Naive thymus-derived CD4-positive, alpha-beta T cell (primary cell): ENCODE data around the gene POLR2J2. TPM values are rescaled to one million over a fixed set of nuclear protein-coding genes. Genes with fewer than 3 reads are reported as not detected.
"Not testable (repeated sequence)": the region's sequence is repeated elsewhere in the genome, so short reads cannot be mapped to it uniquely, and the experiment has no call there.

Experiments used
- ATAC-seq: fragments of 150-1000 bp; cut with Tn5 transposase; 2 replicates; pipeline ENCODE4 v1.10.0; 2021; ENCODE audit warnings: mild to moderate bottlenecking, moderate library complexity
- CTCF ChIA-PET: fragments of 350-600 bp; sonication (Branson Sonifier 250); formaldehyde crosslinking; loops from one replicate; lab custom pipeline; 2021; ENCODE audit warnings: antibody characterized with exemption; lab: Charles Lee
- POLR2A ChIA-PET: fragments of 350-600 bp; sonication (Branson Sonifier 250); formaldehyde crosslinking; loops from one replicate; lab custom pipeline; 2021; ENCODE audit warnings: antibody characterized with exemption, inconsistent platforms; lab: Charles Lee
- DNase-seq, 9 donors: peaks; one replicate each; pipeline versions ENCODE4 v3.0.0 to v3.0.0-alpha.2; 2020 to 2022; ENCODE audit warnings: mixed read lengths in 1 of 9
- H3K27ac ChIP-seq: one replicate; pipeline ENCODE4 v1.7.0; 2013; ENCODE audit warnings: mild to moderate bottlenecking, low read depth, low read length, moderate library complexity
- H3K27me3 ChIP-seq, 2 donors: one replicate each; pipeline ENCODE4 v1.7.0; 2013; ENCODE audit warnings: low read length in 2 of 2, mild to moderate bottlenecking in 2 of 2, moderate library complexity in 2 of 2; ENCODE audit not compliant: control insufficient read depth in 2 of 2, insufficient read depth in 2 of 2
- H3K36me3 ChIP-seq, 3 experiments: 1 replicate in 2 of 3; 2 replicates in 1 of 3; pipeline ENCODE4 v1.7.0; 2013; ENCODE audit warnings: low read length in 3 of 3, mild to moderate bottlenecking in 3 of 3, moderate library complexity in 1 of 3; ENCODE audit not compliant: insufficient read depth in 3 of 3, control insufficient read depth in 2 of 3
- H3K4me1 ChIP-seq, 2 donors: one replicate each; pipeline ENCODE4 v1.7.0; 2013; ENCODE audit warnings: low read length in 2 of 2, mild to moderate bottlenecking in 2 of 2, moderate library complexity in 1 of 2; ENCODE audit not compliant: control insufficient read depth in 2 of 2, insufficient read depth in 2 of 2
- H3K4me3 ChIP-seq: 2 replicates; pipeline ENCODE4 v1.7.0; 2013; ENCODE audit warnings: mild to moderate bottlenecking, low read length
- H3K9me3 ChIP-seq, 3 experiments: 1 replicate in 2 of 3; 2 replicates in 1 of 3; pipeline ENCODE4 v1.7.0; 2013; ENCODE audit warnings: low read length in 3 of 3; ENCODE audit not compliant: control insufficient read depth in 2 of 3
- H3K27ac Mint-ChIP-seq, 9 donors: one replicate each; pipeline ENCODE4 v1.8.0; 2020 to 2022; ENCODE audit warnings: mixed read lengths in 9 of 9, mild to moderate bottlenecking in 8 of 9, moderate library complexity in 5 of 9, inconsistent platforms in 2 of 9
- H3K27me3 Mint-ChIP-seq, 5 donors: one replicate each; pipeline ENCODE4 v1.8.0; 2021 to 2022; ENCODE audit warnings: mixed read lengths in 5 of 5, mild to moderate bottlenecking in 1 of 5
- H3K36me3 Mint-ChIP-seq, 5 donors: one replicate each; pipeline ENCODE4 v1.8.0; 2020 to 2022; ENCODE audit warnings: mixed read lengths in 5 of 5, mild to moderate bottlenecking in 3 of 5, inconsistent platforms in 1 of 5
- H3K4me1 Mint-ChIP-seq, 7 donors: one replicate each; pipeline ENCODE4 v1.8.0; 2020 to 2022; ENCODE audit warnings: mixed read lengths in 7 of 7, mild to moderate bottlenecking in 3 of 7, inconsistent platforms in 1 of 7
- H3K4me3 Mint-ChIP-seq, 10 donors: one replicate each; pipeline ENCODE4 v1.8.0; 2020 to 2022; ENCODE audit warnings: mild to moderate bottlenecking in 10 of 10, mixed read lengths in 10 of 10, moderate library complexity in 6 of 10, inconsistent platforms in 2 of 10
- H3K9me3 Mint-ChIP-seq, 11 donors: one replicate each; pipeline ENCODE4 v1.8.0; 2020 to 2022; ENCODE audit warnings: mixed read lengths in 11 of 11, mild to moderate bottlenecking in 4 of 11, inconsistent platforms in 1 of 11, moderate library complexity in 1 of 11
- intact Hi-C, 2 donors: fragments of 100-400 bp; cut with micrococcal nuclease; formaldehyde crosslinking; loops; one replicate each; pipeline ENCODE4 v1.15.1; 2023
- polyA plus RNA-seq, 2 donors: library from polyadenylated mRNA; unstranded; fragments of 300-500 nt; fragmentation: Illumina TruSeq; gene quantifications; one replicate each; pipeline ENCODE4 v1.2.3, GENCODE V29; 2021
- total RNA-seq, 6 experiments: library from RNA in 5 of 6; stranded (reverse) in 5 of 6; gene quantifications; 1 replicate in 5 of 6; 2 replicates in 1 of 6; pipeline ENCODE4 v1.2.3 and lab custom pipeline; 2021 to 2026

The POLR2J2 gene
- total and polyA plus RNA-seq, 7 experiments from 2014 or later: 3.9 to 48.2 (median 29.8) TPM

- DNase-seq, H3K36me3 ChIP-seq, H3K27me3 Mint-ChIP-seq, ATAC-seq, H3K9me3 Mint-ChIP-seq, H3K27ac ChIP-seq, H3K27me3 ChIP-seq, H3K9me3 ChIP-seq, intact Hi-C loops, H3K36me3 Mint-ChIP-seq, H3K27ac Mint-ChIP-seq, H3K4me1 ChIP-seq, H3K4me3 ChIP-seq, POLR2A ChIA-PET, H3K4me3 Mint-ChIP-seq, H3K4me1 Mint-ChIP-seq, CTCF ChIA-PET: not testable (repeated sequence)
Observed at GRCh38 chr7:102642691-102643090, 28.8 kb downstream of the POLR2J2 start, which contains the start of gene UPK3BL1. Gene UPK3BL1, minus strand, starts transcription at chr7:102642791. Its CDS starts 50 bp downstream, at chr7:102642741.

GRCh38 chr7:102638848-102639247 is 32.6 kb downstream of the POLR2J2 start:
- not testable (repeated sequence) for H3K4me3 ChIP-seq, DNase-seq

GRCh38 chr7:102636956-102637355 is 34.5 kb downstream of the POLR2J2 start:
- H3K27ac ChIP-seq, ATAC-seq, H3K4me3 Mint-ChIP-seq, DNase-seq, intact Hi-C loops, H3K27ac Mint-ChIP-seq, H3K27me3 ChIP-seq, H3K27me3 Mint-ChIP-seq, CTCF ChIA-PET, H3K4me1 ChIP-seq, H3K36me3 ChIP-seq, POLR2A ChIA-PET, H3K4me1 Mint-ChIP-seq, H3K9me3 Mint-ChIP-seq, H3K9me3 ChIP-seq, H3K36me3 Mint-ChIP-seq, H3K4me3 ChIP-seq: not testable (repeated sequence)

More at GRCh38 chr7:102638848-102639247, 32.6 kb downstream of the POLR2J2 start:
- H3K4me1 ChIP-seq, H3K4me3 Mint-ChIP-seq, POLR2A ChIA-PET, H3K27ac Mint-ChIP-seq, H3K27ac ChIP-seq, ATAC-seq, H3K9me3 ChIP-seq, H3K36me3 Mint-ChIP-seq, intact Hi-C loops, H3K27me3 Mint-ChIP-seq, CTCF ChIA-PET, H3K36me3 ChIP-seq, H3K4me1 Mint-ChIP-seq, H3K27me3 ChIP-seq, H3K9me3 Mint-ChIP-seq: not testable (repeated sequence)

- CTCF ChIA-PET, ATAC-seq, DNase-seq, H3K27me3 Mint-ChIP-seq, H3K9me3 ChIP-seq, H3K9me3 Mint-ChIP-seq, H3K27me3 ChIP-seq, H3K27ac ChIP-seq, H3K36me3 ChIP-seq, H3K4me3 Mint-ChIP-seq, intact Hi-C loops, POLR2A ChIA-PET, H3K36me3 Mint-ChIP-seq, H3K4me1 Mint-ChIP-seq, H3K27ac Mint-ChIP-seq, H3K4me1 ChIP-seq, H3K4me3 ChIP-seq: not testable (repeated sequence)
Observed at GRCh38 chr7:102635354-102635753, 36.1 kb downstream of the POLR2J2 start.

- intact Hi-C loops, H3K9me3 ChIP-seq, H3K27ac ChIP-seq, H3K4me3 Mint-ChIP-seq, H3K4me1 ChIP-seq, H3K27me3 Mint-ChIP-seq, H3K27me3 ChIP-seq, H3K9me3 Mint-ChIP-seq, POLR2A ChIA-PET, H3K4me1 Mint-ChIP-seq, H3K4me3 ChIP-seq, H3K27ac Mint-ChIP-seq, DNase-seq, H3K36me3 ChIP-seq, H3K36me3 Mint-ChIP-seq, CTCF ChIA-PET: not testable (repeated sequence)
- ATAC-seq: peak; percentile 25
Observed at GRCh38 chr7:102634299-102634698, 37.2 kb downstream of the POLR2J2 start.

- ATAC-seq, H3K9me3 ChIP-seq, H3K4me1 Mint-ChIP-seq, H3K36me3 ChIP-seq, H3K9me3 Mint-ChIP-seq, POLR2A ChIA-PET, H3K27me3 ChIP-seq, H3K4me3 ChIP-seq, H3K4me3 Mint-ChIP-seq, DNase-seq, H3K27me3 Mint-ChIP-seq, H3K27ac Mint-ChIP-seq, intact Hi-C loops, CTCF ChIA-PET, H3K27ac ChIP-seq, H3K4me1 ChIP-seq, H3K36me3 Mint-ChIP-seq: not testable (repeated sequence)
Observed at GRCh38 chr7:102630622-102631021, 40.8 kb downstream of the POLR2J2 start.

- POLR2A ChIA-PET, H3K27ac ChIP-seq, H3K4me3 ChIP-seq, H3K9me3 ChIP-seq, H3K36me3 Mint-ChIP-seq, DNase-seq, intact Hi-C loops, H3K27me3 Mint-ChIP-seq, H3K27me3 ChIP-seq, H3K4me3 Mint-ChIP-seq, CTCF ChIA-PET, ATAC-seq, H3K27ac Mint-ChIP-seq, H3K9me3 Mint-ChIP-seq, H3K36me3 ChIP-seq, H3K4me1 ChIP-seq, H3K4me1 Mint-ChIP-seq: not testable (repeated sequence)
Observed at GRCh38 chr7:102627271-102627904, 44.1 kb downstream of the POLR2J2 start.
